Transverse colon (tissue), 4 donors: ENCODE data around the gene CEBPZ. TPM values are rescaled to one million over a fixed set of nuclear protein-coding genes. Genes with fewer than 3 reads are reported as not detected.

Experiments
- DNase-seq: peaks from one replicate; pipeline ENCODE4 v3.0.0-alpha.2; 2019
- H3K27ac ChIP-seq, 4 donors: fragments of 200-600 bp; sonication (generic); 2 replicates each; pipeline ENCODE4 v1.5.1; 2016 to 2018; ENCODE audit warnings: inconsistent platforms in 4 of 4
- H3K27me3 ChIP-seq: fragments of 200-600 bp; sonication (generic); 2 replicates; pipeline ENCODE4 v1.5.1; 2017; ENCODE audit warnings: inconsistent platforms
- H3K36me3 ChIP-seq, 4 donors: fragments of 200-600 bp; sonication (generic); 2 replicates each; pipeline ENCODE4 v1.5.1; 2017 to 2019; ENCODE audit warnings: inconsistent platforms in 4 of 4
- H3K4me1 ChIP-seq, 4 donors: fragments of 200-600 bp; sonication (generic); 2 replicates each; pipeline ENCODE4 v1.5.1; 2017 to 2020; ENCODE audit warnings: inconsistent platforms in 4 of 4
- H3K4me3 ChIP-seq, 4 donors: fragments of 200-600 bp; sonication (generic); 1 replicate in 1 of 4; 2 replicates in 3 of 4; pipeline versions ENCODE4 v1.5.1 to v1.6.1; 2017 to 2019; ENCODE audit warnings: inconsistent platforms in 4 of 4
- H3K9me3 ChIP-seq, 2 donors: fragments of 200-600 bp; sonication (generic); 2 replicates each; pipeline ENCODE4 v1.5.1; 2017 to 2019; ENCODE audit warnings: inconsistent platforms in 2 of 2
- CTCF ChIP-seq, 5 experiments: fragments of 200-600 bp in 3 of 5; fragments of 450-650 bp in 2 of 5; sonication (generic) in 3 of 5; IDR thresholded peaks; 1 replicate in 2 of 5; 2 replicates in 3 of 5; pipeline ENCODE4 v1.5.1; 2016 to 2017; ENCODE audit warnings: antibody characterized with exemption in 5 of 5, inconsistent platforms in 3 of 5, mild to moderate bottlenecking in 2 of 5, moderate library complexity in 1 of 5
- EP300 ChIP-seq: sonication (generic); formaldehyde crosslinking; IDR thresholded peaks from one replicate; pipeline ENCODE4 v1.6.1; 2017; ENCODE audit warnings: antibody characterized with exemption, low read depth
- POLR2A ChIP-seq: fragments of 450-650 bp; IDR thresholded peaks from one replicate; pipeline ENCODE4 v1.6.1; 2016; ENCODE audit warnings: antibody characterized with exemption, mild to moderate bottlenecking, moderate library complexity
- POLR2AphosphoS5 ChIP-seq, 3 donors: sonication (generic); formaldehyde crosslinking; IDR thresholded peaks; one replicate each; pipeline ENCODE4 v1.6.1; 2016; ENCODE audit warnings: antibody characterized with exemption in 3 of 3
- WGBS, 2 donors: methylation state at CpG; one replicate each; pipeline ENCODE4 v1.1.5; 2018; ENCODE audit warnings: low coverage in 1 of 2; 5-methylcytosine and 5-hydroxymethylcytosine counted together
- in situ Hi-C, 4 donors: fragments of 200-750 bp; cut with MboI; loops; one replicate each; pipeline versions ENCODE4 v1.15.0 to v1.15.1; 2017; ENCODE audit warnings: low sequenced_read_pairs in 3 of 4, low pct_ligation_motif_present in 1 of 4, low pct_unique_long_range_greater_than_20kb in 1 of 4
- intact Hi-C: fragments of 100-400 bp; cut with DNase I; formaldehyde crosslinking; loops from one replicate; pipeline ENCODE4 v1.15.1; 2023; ENCODE audit warnings: low total_unique reads
- total RNA-seq, 4 donors: library from RNA; depleted of rRNA; stranded (reverse); fragments of >200 nt; gene quantifications; one replicate each; pipeline ENCODE4 v1.1.0, GENCODE V29; 2016

CEBPZ gene
- total RNA-seq, 4 donors from 2014 or later = 9.4 to 235 (median 33.7) TPM

- intact Hi-C loops = no loop called here
- no peaks in the 10 kb centered on the region for H3K36me3 ChIP-seq
- TF ChIP-seq EP300 (no peak), CTCF (IDR thresholded peaks at IDR 0.05) (no peak), POLR2AphosphoS5 (IDR thresholded peaks at IDR 0.05) (no peak), POLR2A (no peak)
- H3K27ac ChIP-seq = no peak overlapping the region
- 89% methylated on average over 1 of the region's 1 CpG for WGBS, 2 donors
- peaks cover 3 to 10% (median 8%) of the 10 kb centered on the region in 4 donors for H3K4me1 ChIP-seq
- no peaks in the 10 kb centered on the region for H3K9me3 ChIP-seq
- H3K4me3 ChIP-seq = no peak overlapping the region
- DNase-seq = no peak
- no peaks in the 10 kb centered on the region for H3K27me3 ChIP-seq
- in situ Hi-C loops = no loop called here
These were observed 38.8 kb downstream of the CEBPZ start for GRCh38 chr2:37192551-37192950.

GRCh38 chr2:37191747-37192146 is 39.6 kb downstream of the CEBPZ start:
- WGBS, 2 donors = 79% methylated on average over 6 of the region's 6 CpGs; no CpG with 5 or more reads in 1 of the 2 donors
- intact Hi-C loops = no loop called here
- DNase-seq = no peak
- in situ Hi-C loops = no loop called here
- Histone ChIP-seq H3K36me3 (no peaks in the 10 kb centered on the region), H3K4me1 (peaks cover 0 to 4% (median 2%) of the 10 kb centered on the region in 4 donors), H3K4me3 (no peak overlapping the region), H3K9me3 (no peaks in the 10 kb centered on the region), H3K27me3 (no peaks in the 10 kb centered on the region), H3K27ac (no peak overlapping the region)
- TF ChIP-seq POLR2AphosphoS5 (IDR thresholded peaks at IDR 0.05) (no peak), EP300 (no peak), CTCF (IDR thresholded peaks at IDR 0.05) (no peak), POLR2A (no peak)

GRCh38 chr2:37191253-37191652 is 40.1 kb downstream of the CEBPZ start:
- peaks cover 0 to 4% (median 2%) of the 10 kb centered on the region in 4 donors for H3K4me1 ChIP-seq
- no peak overlapping the region for H3K4me3 ChIP-seq
- in situ Hi-C loops (no loop called here), intact Hi-C loops (no loop called here)
- DNase-seq = no peak
- TF ChIP-seq EP300 (no peak), POLR2A (no peak), CTCF (IDR thresholded peaks at IDR 0.05) (no peak), POLR2AphosphoS5 (IDR thresholded peaks at IDR 0.05) (no peak)
- 69 to 79% methylated on average over 2 to 4 of the region's 4 CpGs for WGBS, 2 donors
- no peak overlapping the region for H3K27ac ChIP-seq
- no peaks in the 10 kb centered on the region for H3K36me3 ChIP-seq
- H3K9me3 ChIP-seq = no peaks in the 10 kb centered on the region
- no peaks in the 10 kb centered on the region for H3K27me3 ChIP-seq

- Histone ChIP-seq H3K27ac (no peak overlapping the region), H3K9me3 (no peaks in the 10 kb centered on the region), H3K27me3 (no peaks in the 10 kb centered on the region), H3K4me3 (no peak overlapping the region), H3K36me3 (no peaks in the 10 kb centered on the region), H3K4me1 (no peaks in the 10 kb centered on the region)
- in situ Hi-C loops (no loop called here), intact Hi-C loops (no loop called here)
- no peak for TF ChIP-seq EP300
- DNase-seq = no peak
- 70 to 87% methylated on average over 2 to 4 of the region's 4 CpGs for WGBS, 2 donors
These were observed 41.1 kb downstream of the CEBPZ start for GRCh38 chr2:37190290-37190689.

- Histone ChIP-seq H3K36me3 (no peaks in the 10 kb centered on the region), H3K27ac (no peak overlapping the region), H3K27me3 (no peaks in the 10 kb centered on the region), H3K4me3 (no peak overlapping the region), H3K9me3 (no peaks in the 10 kb centered on the region), H3K4me1 (no peaks in the 10 kb centered on the region)
- intact Hi-C loops = no loop called here
- no peak for TF ChIP-seq POLR2A
- no peak for TF ChIP-seq CTCF (IDR thresholded peaks at IDR 0.05)
- TF ChIP-seq POLR2AphosphoS5 (IDR thresholded peaks at IDR 0.05) = no peak
- no peak for TF ChIP-seq EP300
- WGBS, 2 donors = 71 to 80% methylated on average over 5 to 6 of the region's 6 CpGs
- in situ Hi-C loops = no loop called here
- no peak for DNase-seq
These were observed 41.8 kb downstream of the CEBPZ start for GRCh38 chr2:37189452-37190153.
